Activated naive CD8-positive, alpha-beta T cell (primary cell): ENCODE results near the gene IDH3G.

ENCODE experiments used
- H3K27ac Mint-ChIP-seq: one replicate; pipeline ENCODE4 v1.8.0; 2021; ENCODE audit warnings: mixed read lengths
- H3K27me3 Mint-ChIP-seq: one replicate; pipeline ENCODE4 v1.8.0; 2021; ENCODE audit warnings: mixed read lengths
- H3K36me3 Mint-ChIP-seq: one replicate; pipeline ENCODE4 v1.8.0; 2021; ENCODE audit warnings: mixed read lengths
- H3K4me1 Mint-ChIP-seq: one replicate; pipeline ENCODE4 v1.8.0; 2021; ENCODE audit warnings: low read depth, mixed read lengths
- H3K4me3 Mint-ChIP-seq: one replicate; pipeline ENCODE4 v1.8.0; 2021; ENCODE audit warnings: mild to moderate bottlenecking, mixed read lengths
- H3K9me3 Mint-ChIP-seq: one replicate; pipeline ENCODE4 v1.8.0; 2021; ENCODE audit warnings: low read depth, mixed read lengths

The IDH3G gene

GRCh38 chrX:153773741-153774575 is 20.2 kb downstream of the IDH3G start:
- H3K27ac Mint-ChIP-seq = no peak overlapping the region
- no peaks in the 10 kb centered on the region for H3K27me3 Mint-ChIP-seq

GRCh38 chrX:153773218-153773611 is 21.0 kb downstream of the IDH3G start:
- H3K4me1 Mint-ChIP-seq = peaks cover under 1% of the 10 kb centered on the region
- H3K27me3 Mint-ChIP-seq = no peaks in the 10 kb centered on the region
- no peaks in the 10 kb centered on the region for H3K9me3 Mint-ChIP-seq
- no peaks in the 10 kb centered on the region for H3K36me3 Mint-ChIP-seq
- no peak overlapping the region for H3K4me3 Mint-ChIP-seq
- no peak overlapping the region for H3K27ac Mint-ChIP-seq

More at GRCh38 chrX:153773741-153774575, 20.2 kb downstream of the IDH3G start:
- H3K36me3 Mint-ChIP-seq = no peaks in the 10 kb centered on the region
- no peaks in the 10 kb centered on the region for H3K4me1 Mint-ChIP-seq
- H3K4me3 Mint-ChIP-seq = no peak overlapping the region
- no peaks in the 10 kb centered on the region for H3K9me3 Mint-ChIP-seq

- Mint-ChIP-seq H3K27me3 (no peaks in the 10 kb centered on the region), H3K36me3 (no peaks in the 10 kb centered on the region), H3K4me1 (peaks cover 4% of the 10 kb centered on the region), H3K27ac (no peak overlapping the region), H3K4me3 (no peak overlapping the region), H3K9me3 (no peaks in the 10 kb centered on the region)
These were observed 21.6 kb downstream of the IDH3G start for GRCh38 chrX:153772316-153773217.

GRCh38 chrX:153771415-153772315 is 22.5 kb downstream of the IDH3G start:
- Mint-ChIP-seq H3K27me3 (no peaks in the 10 kb centered on the region), H3K4me3 (no peak overlapping the region), H3K27ac (no peak overlapping the region), H3K9me3 (no peaks in the 10 kb centered on the region), H3K36me3 (no peaks in the 10 kb centered on the region), H3K4me1 (peaks cover 5% of the 10 kb centered on the region)

- Mint-ChIP-seq H3K36me3 (no peaks in the 10 kb centered on the region), H3K9me3 (no peaks in the 10 kb centered on the region), H3K27ac (no peak overlapping the region), H3K27me3 (no peaks in the 10 kb centered on the region), H3K4me1 (peaks cover 11% of the 10 kb centered on the region), H3K4me3 (no peak overlapping the region)
These were observed 23.4 kb downstream of the IDH3G start for GRCh38 chrX:153770601-153771414.

GRCh38 chrX:153769865-153770600 is 24.1 kb downstream of the IDH3G start:
- Mint-ChIP-seq H3K27me3 (no peaks in the 10 kb centered on the region), H3K27ac (no peak overlapping the region), H3K9me3 (no peaks in the 10 kb centered on the region), H3K4me3 (no peak overlapping the region), H3K4me1 (peaks cover 11% of the 10 kb centered on the region), H3K36me3 (no peaks in the 10 kb centered on the region)

- Mint-ChIP-seq H3K4me1 (peaks cover 11% of the 10 kb centered on the region), H3K27ac (no peak overlapping the region), H3K27me3 (no peaks in the 10 kb centered on the region), H3K9me3 (no peaks in the 10 kb centered on the region), H3K36me3 (no peaks in the 10 kb centered on the region), H3K4me3 (no peak overlapping the region)
These were observed 24.9 kb downstream of the IDH3G start for GRCh38 chrX:153769158-153769864.

- H3K27me3 Mint-ChIP-seq = no peaks in the 10 kb centered on the region
- no peaks in the 10 kb centered on the region for H3K36me3 Mint-ChIP-seq
- H3K4me1 Mint-ChIP-seq = peaks cover 14% of the 10 kb centered on the region
- no peak overlapping the region for H3K27ac Mint-ChIP-seq
- no peaks in the 10 kb centered on the region for H3K9me3 Mint-ChIP-seq
- H3K4me3 Mint-ChIP-seq = peak overlapping the region; percentile 61
These were observed 25.6 kb downstream of the IDH3G start for GRCh38 chrX:153768311-153769157.

GRCh38 chrX:153767674-153768055 is 26.5 kb downstream of the IDH3G start:
- H3K4me1 Mint-ChIP-seq = peaks cover 14% of the 10 kb centered on the region
- no peaks in the 10 kb centered on the region for H3K36me3 Mint-ChIP-seq
- H3K27me3 Mint-ChIP-seq = no peaks in the 10 kb centered on the region
- H3K9me3 Mint-ChIP-seq = no peaks in the 10 kb centered on the region
- H3K27ac Mint-ChIP-seq = no peak overlapping the region
- no peak overlapping the region for H3K4me3 Mint-ChIP-seq

- Mint-ChIP-seq H3K36me3 (no peaks in the 10 kb centered on the region), H3K27ac (no peak overlapping the region), H3K4me1 (peaks cover 14% of the 10 kb centered on the region), H3K4me3 (peak overlapping the region; percentile 73), H3K27me3 (no peaks in the 10 kb centered on the region), H3K9me3 (no peaks in the 10 kb centered on the region)
These were observed 27.1 kb downstream of the IDH3G start for GRCh38 chrX:153766871-153767673.

GRCh38 chrX:153766098-153766817 is 27.9 kb downstream of the IDH3G start:
- H3K4me3 Mint-ChIP-seq = peak overlapping the region; percentile 73
- H3K9me3 Mint-ChIP-seq = no peaks in the 10 kb centered on the region
- no peaks in the 10 kb centered on the region for H3K27me3 Mint-ChIP-seq
- H3K36me3 Mint-ChIP-seq = no peaks in the 10 kb centered on the region
- H3K4me1 Mint-ChIP-seq = peaks cover 14% of the 10 kb centered on the region
- peak overlapping the region; percentile 78 for H3K27ac Mint-ChIP-seq
